HG03025 (cell line): ENCODE measurements around the gene KLF3.
"Not testable (repeated sequence)": the region's sequence is repeated elsewhere in the genome, so short reads cannot be mapped to it uniquely, and the experiment has no call there.

ENCODE experiments used
- ATAC-seq: cut with Tn5 transposase; IDR thresholded peaks from one replicate; pipeline ENCODE4 v1.9.1; 2021; ENCODE audit warnings: mild to moderate bottlenecking, moderate library complexity; ENCODE audit not compliant: unreplicated experiment, low FRiP score

KLF3 gene

GRCh38 chr4:38663801-38664705, at the start of gene KLF3:
KLF3 (plus strand) TSS chr4:38664199; CDS start chr4:38680626, 16,427 bp downstream.
- ATAC-seq, result peak; percentile 71

GRCh38 chr4:38614231-38614630, 49.8 kb upstream of the KLF3 start:
- no peak for ATAC-seq

- ATAC-seq, result no peak
Observed at GRCh38 chr4:38615847-38616246, 48.2 kb upstream of the KLF3 start.

- ATAC-seq, result no peak
Observed at GRCh38 chr4:38618505-38618904, 45.5 kb upstream of the KLF3 start.

- no peak for ATAC-seq
Observed at GRCh38 chr4:38619316-38619715, 44.7 kb upstream of the KLF3 start.

GRCh38 chr4:38620065-38620464, 43.9 kb upstream of the KLF3 start:
- ATAC-seq, result no peak

- ATAC-seq, result no peak
Observed at GRCh38 chr4:38620527-38621027, 43.4 kb upstream of the KLF3 start.

GRCh38 chr4:38621028-38621684, 42.8 kb upstream of the KLF3 start:
- no peak for ATAC-seq

- ATAC-seq, result no peak
Observed at GRCh38 chr4:38621831-38622230, 42.2 kb upstream of the KLF3 start.

GRCh38 chr4:38622340-38622739, 41.7 kb upstream of the KLF3 start:
- not testable (repeated sequence) for ATAC-seq

- no peak for ATAC-seq
Observed at GRCh38 chr4:38623260-38623659, 40.7 kb upstream of the KLF3 start.

GRCh38 chr4:38624311-38624710, 39.7 kb upstream of the KLF3 start:
- no peak for ATAC-seq

- no peak for ATAC-seq
Observed at GRCh38 chr4:38625508-38625907, 38.5 kb upstream of the KLF3 start.

GRCh38 chr4:38626901-38627444, 37.0 kb upstream of the KLF3 start:
- not testable (repeated sequence) for ATAC-seq

- ATAC-seq, result no peak
Observed at GRCh38 chr4:38630519-38630918, 33.5 kb upstream of the KLF3 start.

GRCh38 chr4:38634047-38634759, 29.8 kb upstream of the KLF3 start:
- ATAC-seq, result no peak

GRCh38 chr4:38639242-38639641, 24.8 kb upstream of the KLF3 start:
- no peak for ATAC-seq

GRCh38 chr4:38641811-38642210, 22.2 kb upstream of the KLF3 start:
- ATAC-seq, result no peak

- no peak for ATAC-seq
Observed at GRCh38 chr4:38644201-38644600, 19.8 kb upstream of the KLF3 start.

GRCh38 chr4:38647101-38647819, 16.7 kb upstream of the KLF3 start:
- no peak for ATAC-seq
